ENCODE measurements around the gene BMP7.

BMP7 gene

DNA sequence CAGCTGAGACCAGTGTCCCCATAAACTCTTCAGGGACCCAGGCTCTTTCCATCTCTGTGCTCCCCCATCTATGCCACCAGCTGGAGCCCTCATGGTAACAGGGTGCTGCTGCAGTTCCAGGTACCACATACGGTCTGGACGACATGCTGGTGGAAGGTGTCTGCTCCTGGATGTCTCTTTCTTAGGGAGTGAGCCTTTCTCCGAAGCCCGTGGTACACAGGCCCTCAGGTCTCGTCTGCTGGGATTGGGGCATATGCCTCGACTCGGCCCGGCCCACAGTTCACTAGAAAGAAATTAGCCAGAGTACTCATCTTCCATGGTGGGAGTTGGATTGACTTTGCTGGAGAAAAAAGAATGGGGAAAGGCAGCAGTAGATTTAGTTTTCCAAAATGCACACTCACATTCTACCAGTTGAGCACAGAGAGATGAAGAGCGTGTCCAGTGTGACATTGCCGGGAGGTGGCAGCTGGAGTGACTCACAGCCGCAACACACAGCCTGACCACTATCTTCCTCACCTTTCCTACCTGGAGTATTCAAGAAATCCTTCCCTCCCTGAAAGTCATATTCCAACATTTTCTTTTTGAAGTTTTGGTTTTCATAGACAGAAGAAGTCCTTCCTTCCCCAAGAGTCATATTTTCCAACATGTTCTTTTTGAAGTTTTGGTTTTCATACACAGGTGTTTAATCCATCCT is 44.5 kb upstream of the BMP7 start:
- in situ Hi-C loops (cut with MboI; ENCODE audit: low pct_unique_long_range_greater_than_20kb, low sequenced_read_pairs, unreplicated experiment), result no loop called here
- TF ChIP-seq, protein P1, sequence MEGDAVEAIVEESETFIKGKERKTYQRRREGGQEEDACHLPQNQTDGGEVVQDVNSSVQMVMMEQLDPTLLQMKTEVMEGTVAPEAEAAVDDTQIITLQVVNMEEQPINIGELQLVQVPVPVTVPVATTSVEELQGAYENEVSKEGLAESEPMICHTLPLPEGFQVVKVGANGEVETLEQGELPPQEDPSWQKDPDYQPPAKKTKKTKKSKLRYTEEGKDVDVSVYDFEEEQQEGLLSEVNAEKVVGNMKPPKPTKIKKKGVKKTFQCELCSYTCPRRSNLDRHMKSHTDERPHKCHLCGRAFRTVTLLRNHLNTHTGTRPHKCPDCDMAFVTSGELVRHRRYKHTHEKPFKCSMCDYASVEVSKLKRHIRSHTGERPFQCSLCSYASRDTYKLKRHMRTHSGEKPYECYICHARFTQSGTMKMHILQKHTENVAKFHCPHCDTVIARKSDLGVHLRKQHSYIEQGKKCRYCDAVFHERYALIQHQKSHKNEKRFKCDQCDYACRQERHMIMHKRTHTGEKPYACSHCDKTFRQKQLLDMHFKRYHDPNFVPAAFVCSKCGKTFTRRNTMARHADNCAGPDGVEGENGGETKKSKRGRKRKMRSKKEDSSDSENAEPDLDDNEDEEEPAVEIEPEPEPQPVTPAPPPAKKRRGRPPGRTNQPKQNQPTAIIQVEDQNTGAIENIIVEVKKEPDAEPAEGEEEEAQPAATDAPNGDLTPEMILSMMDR (IDR thresholded peaks at IDR 0.05; ENCODE audit: extremely low read depth, insufficient read depth, missing control alignments), result no peak
- DNase-seq (ENCODE audit: low spot score), result no peak

DNA sequence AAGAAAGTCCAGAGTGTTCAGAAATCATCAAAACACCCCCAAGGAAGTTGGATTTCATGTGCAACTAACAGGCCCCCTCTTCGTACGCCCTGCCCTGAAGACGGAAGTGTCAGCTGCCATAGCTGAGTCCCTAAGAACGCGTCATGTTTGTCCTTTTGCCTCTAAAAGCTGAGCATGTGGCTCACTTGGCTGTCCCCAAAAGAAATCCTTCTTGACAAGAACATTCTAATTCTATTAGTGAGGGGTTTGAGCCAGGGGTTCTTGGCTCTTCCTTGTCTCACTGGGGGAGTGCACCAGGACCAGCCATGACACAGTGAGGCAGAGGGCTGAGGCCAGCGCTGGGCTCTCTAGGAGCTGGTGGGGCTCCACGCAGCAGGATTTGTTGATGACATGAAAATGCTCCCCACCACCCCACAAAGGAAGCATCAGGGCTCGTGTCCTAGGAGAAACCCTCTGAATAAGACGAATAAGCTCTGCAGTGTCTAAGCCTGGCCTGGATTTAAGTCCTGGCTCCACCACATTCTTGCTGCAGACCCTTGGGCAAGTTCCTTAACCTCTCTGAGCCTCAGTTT is 43.2 kb upstream of the BMP7 start:
- in situ Hi-C loops (cut with MboI; ENCODE audit: low pct_unique_long_range_greater_than_20kb, low sequenced_read_pairs, unreplicated experiment), result no loop called here
- TF ChIP-seq, protein P1 (IDR thresholded peaks at IDR 0.05; ENCODE audit: extremely low read depth, insufficient read depth, missing control alignments), result no peak
- DNase-seq (ENCODE audit: low spot score), result no peak

DNA sequence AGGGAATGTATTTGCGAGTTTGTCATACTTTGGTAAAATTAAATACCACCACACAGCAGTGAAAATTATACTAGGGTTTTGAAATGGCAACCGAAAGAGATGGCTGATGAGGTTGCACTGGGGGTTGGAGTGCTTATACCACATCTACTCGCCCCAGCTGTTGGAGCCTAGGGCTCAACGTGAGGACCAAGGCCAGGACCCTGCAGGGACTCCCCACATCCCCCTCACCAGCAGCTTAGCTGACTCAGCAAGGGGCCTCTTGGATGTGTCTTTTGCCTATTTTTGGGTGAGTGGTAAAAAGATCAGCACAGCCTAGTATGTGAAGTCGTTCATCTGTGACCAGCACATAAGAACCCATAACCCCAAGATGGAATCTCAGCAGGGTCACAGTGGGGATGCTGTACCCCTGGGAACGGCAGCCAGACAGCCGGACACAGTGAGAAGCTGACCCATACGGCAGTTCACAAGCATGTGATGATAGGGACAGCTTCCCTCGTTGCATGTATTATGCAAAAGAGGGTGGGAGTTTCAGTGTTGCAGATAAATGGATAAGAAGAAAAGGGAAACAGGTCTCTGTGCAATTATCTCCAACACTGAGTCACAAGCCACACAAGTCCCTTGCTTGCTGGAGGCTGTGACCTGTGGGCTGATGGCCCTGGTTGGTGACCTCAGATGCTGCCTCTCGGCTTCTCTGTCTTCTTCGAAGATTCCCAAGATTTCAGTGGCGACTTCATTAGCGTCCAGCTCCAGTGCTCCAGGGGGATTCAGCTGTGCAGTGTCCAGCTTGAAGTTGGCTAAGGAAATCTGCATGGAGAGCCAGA is 42.2 kb upstream of the BMP7 start:
- in situ Hi-C loops (cut with MboI; ENCODE audit: low pct_unique_long_range_greater_than_20kb, low sequenced_read_pairs, unreplicated experiment), result no loop called here
- DNase-seq (ENCODE audit: low spot score), result no peak
- TF ChIP-seq, protein P1 (IDR thresholded peaks at IDR 0.05; ENCODE audit: extremely low read depth, insufficient read depth, missing control alignments), result no peak

DNA sequence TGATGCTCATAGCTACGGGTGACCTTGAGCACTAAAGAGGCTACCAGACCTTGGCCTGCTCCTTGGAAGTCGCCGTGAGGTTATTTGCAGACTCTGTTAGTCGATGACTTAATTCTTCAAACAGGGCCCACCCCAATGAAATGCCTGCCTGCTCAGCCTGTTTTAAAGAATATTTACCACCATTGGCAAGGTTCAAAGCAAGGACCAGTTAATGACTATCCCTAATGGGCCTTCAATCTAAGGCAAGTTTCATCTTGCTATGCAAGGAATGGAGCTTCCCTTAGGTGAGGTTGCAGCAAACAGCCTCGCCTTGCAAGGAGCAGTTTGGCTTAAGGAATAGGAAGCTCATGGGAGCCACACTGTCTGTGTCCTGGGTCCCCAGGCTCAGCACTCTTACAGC is 40.3 kb upstream of the BMP7 start:
- in situ Hi-C loops (cut with MboI; ENCODE audit: low pct_unique_long_range_greater_than_20kb, low sequenced_read_pairs, unreplicated experiment), result no loop called here
- no peak for DNase-seq (ENCODE audit: low spot score)
- TF ChIP-seq, protein P1 (IDR thresholded peaks at IDR 0.05; ENCODE audit: extremely low read depth, insufficient read depth, missing control alignments), result no peak

DNA sequence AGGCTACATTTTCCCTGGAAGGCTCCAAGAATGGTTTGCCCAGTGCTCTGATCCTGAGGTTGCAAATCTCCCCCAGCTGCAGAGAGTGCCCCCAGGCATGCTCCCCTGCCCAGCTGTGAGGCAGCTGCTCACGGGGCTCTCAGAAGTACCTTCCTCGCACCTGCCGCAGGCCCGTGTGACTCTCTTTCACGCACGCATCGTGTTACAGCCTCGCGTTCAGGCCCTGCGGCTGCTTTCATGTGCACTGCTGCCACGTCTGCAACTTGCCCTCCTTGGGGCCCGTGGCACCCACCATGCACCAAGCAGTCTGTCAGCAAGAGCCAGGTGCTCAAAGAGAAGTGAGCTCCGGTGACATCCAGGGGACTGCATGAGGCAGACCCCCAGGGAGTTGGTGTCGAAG is 34.6 kb upstream of the BMP7 start:
- no peak for DNase-seq (ENCODE audit: low spot score)
- TF ChIP-seq, protein P1 (IDR thresholded peaks at IDR 0.05; ENCODE audit: extremely low read depth, insufficient read depth, missing control alignments), result no peak
- in situ Hi-C loops (cut with MboI; ENCODE audit: low pct_unique_long_range_greater_than_20kb, low sequenced_read_pairs, unreplicated experiment), result no loop called here

DNA sequence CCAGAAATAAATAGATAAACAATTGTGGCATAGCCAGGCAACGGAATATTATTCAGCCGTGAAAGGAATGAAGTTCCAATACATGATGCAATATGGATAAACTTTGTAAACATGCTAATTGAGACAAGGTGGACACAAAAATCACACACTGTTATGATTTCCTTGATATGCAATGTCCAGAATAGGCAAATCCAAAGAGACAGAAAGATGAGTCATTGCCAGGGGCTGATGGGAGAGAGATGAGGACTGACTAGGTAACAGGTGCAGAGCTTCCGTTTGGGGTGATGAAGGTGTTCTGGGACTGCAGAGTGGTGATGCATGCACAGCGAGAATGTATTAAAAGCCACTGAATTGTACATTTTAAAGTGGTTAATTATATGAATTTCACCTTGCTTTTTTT is 32.0 kb upstream of the BMP7 start:
- in situ Hi-C loops (cut with MboI; ENCODE audit: low pct_unique_long_range_greater_than_20kb, low sequenced_read_pairs, unreplicated experiment), result no loop called here
- DNase-seq (ENCODE audit: low spot score), result no peak
- TF ChIP-seq, protein P1 (IDR thresholded peaks at IDR 0.05; ENCODE audit: extremely low read depth, insufficient read depth, missing control alignments), result no peak
